H1 (cell line): Measurements from ENCODE around the gene OXNAD1. TPM values are rescaled to one million over a fixed set of nuclear protein-coding genes. Genes with fewer than 3 reads are reported as not detected.

Experiments
- CTCF ChIA-PET: fragments of 300-600 bp; sonication (Branson Sonifier 250); formaldehyde crosslinking; loops from one replicate; lab custom pipeline; 2021; ENCODE audit not compliant: partially characterized antibody; lab: Charles Lee
- POLR2A ChIA-PET: fragments of 300-600 bp; sonication (Branson Sonifier 250); formaldehyde crosslinking; loops from one replicate; lab custom pipeline; 2021; ENCODE audit warnings: inconsistent platforms; ENCODE audit not compliant: partially characterized antibody; lab: Charles Lee
- DNase-seq, 2 experiments: peaks; one replicate each; pipeline versions ENCODE4 v3.0.0 to v3.0.0-alpha.2; 2010 to 2022; ENCODE audit warnings: low spot score in 2 of 2, low read depth in 1 of 2, mixed read lengths in 1 of 2
- FAIRE-seq: peaks from 2 replicates; lab custom pipeline; 2011; peaks lifted over from hg19 to GRCh38; lab: Jason Lieb, UNC
- H2AFZ ChIP-seq: 2 replicates; pipeline ENCODE4 v1.8.1; 2012; ENCODE audit warnings: low read length, inconsistent platforms
- H2AK5ac ChIP-seq: 2 replicates; pipeline ENCODE4 v1.6.1; 2013; ENCODE audit warnings: low read depth, low read length
- H2BK120ac ChIP-seq: replicated peaks from 2 replicates; pipeline ENCODE3; 2013; ENCODE audit warnings: low read depth, low read length, inconsistent platforms
- H2BK12ac ChIP-seq: 2 replicates; pipeline ENCODE4 v1.6.1; 2013; ENCODE audit warnings: low read depth, low read length
- H2BK15ac ChIP-seq: 2 replicates; pipeline ENCODE4 v1.6.1; 2013; ENCODE audit warnings: low read length
- H2BK20ac ChIP-seq: 2 replicates; pipeline ENCODE4 v1.6.1; 2013; ENCODE audit warnings: low read length
- H2BK5ac ChIP-seq: 2 replicates; pipeline ENCODE4 v1.6.1; 2013; ENCODE audit warnings: low read depth, low read length
- H3K14ac ChIP-seq: 2 replicates; pipeline ENCODE4 v1.6.1; 2013; ENCODE audit warnings: inconsistent platforms; ENCODE audit not compliant: insufficient read length
- H3K18ac ChIP-seq: 2 replicates; pipeline ENCODE4 v1.6.1; 2013; ENCODE audit warnings: low read length; ENCODE audit errors: extremely low read depth
- H3K23ac ChIP-seq: 2 replicates; pipeline ENCODE4 v1.6.1; 2013; ENCODE audit warnings: inconsistent platforms; ENCODE audit not compliant: insufficient read length
- H3K23me2 ChIP-seq: 2 replicates; pipeline ENCODE4 v1.6.1; 2013; ENCODE audit warnings: low read depth, low read length
- H3K27ac ChIP-seq: 2 replicates; pipeline ENCODE4 v1.6.1; 2011; ENCODE audit warnings: low read depth, low read length, inconsistent platforms
- H3K27me3 ChIP-seq, 4 experiments: replicated peaks in 1 of 4; 1 replicate in 1 of 4; 2 replicates in 3 of 4; pipeline versions ENCODE4 v1.6.1 to v1.8.1; 2011 to 2013; ENCODE audit warnings: low read length in 3 of 4, mild to moderate bottlenecking in 3 of 4, inconsistent platforms in 2 of 4, mixed read lengths in 2 of 4, moderate library complexity in 1 of 4; ENCODE audit not compliant: control insufficient read depth in 3 of 4, insufficient read depth in 3 of 4; ENCODE audit errors: extremely low read depth in 1 of 4
- H3K36me3 ChIP-seq, 4 experiments: 2 replicates each; pipeline versions ENCODE4 v1.6.1 to v1.8.1; 2011 to 2013; ENCODE audit warnings: mild to moderate bottlenecking in 4 of 4, low read length in 3 of 4, moderate library complexity in 2 of 4, control low read depth in 1 of 4, inconsistent platforms in 1 of 4; ENCODE audit not compliant: insufficient read depth in 4 of 4, control insufficient read depth in 2 of 4
- H3K4ac ChIP-seq: replicated peaks from 2 replicates; pipeline ENCODE3; 2013; ENCODE audit warnings: low read length, low read depth, mixed read lengths, inconsistent platforms; ENCODE audit not compliant: insufficient read length
- H3K4me1 ChIP-seq, 4 experiments: replicated peaks in 1 of 4; 1 replicate in 1 of 4; 2 replicates in 3 of 4; pipeline versions ENCODE4 v1.6.1 to v1.8.1; 2011 to 2013; ENCODE audit warnings: low read length in 3 of 4, inconsistent platforms in 2 of 4, mixed read lengths in 1 of 4; ENCODE audit not compliant: insufficient read depth in 4 of 4, control insufficient read depth in 3 of 4
- H3K4me2 ChIP-seq, 2 experiments: 2 replicates each; pipeline versions ENCODE4 v1.6.1 to v1.8.1; 2011 to 2013; ENCODE audit warnings: low read depth in 2 of 2, low read length in 2 of 2, control low read depth in 1 of 2, inconsistent platforms in 1 of 2, mild to moderate bottlenecking in 1 of 2; ENCODE audit not compliant: insufficient read depth in 1 of 2
- H3K4me3 ChIP-seq, 4 experiments: fragments of 200-600, 300-600 bp in 1 of 4; sonication (generic), shearing (Covaris generic), sonication (Bioruptor Twin) in 1 of 4; 2 replicates each; pipeline versions ENCODE4 v1.5.1 to v1.8.1; 2011 to 2016; ENCODE audit warnings: low read length in 4 of 4, low read depth in 3 of 4, control low read depth in 2 of 4, inconsistent platforms in 2 of 4, mild to moderate bottlenecking in 2 of 4, mixed read lengths in 1 of 4, moderate library complexity in 1 of 4; ENCODE audit not compliant: insufficient read depth in 2 of 4; ENCODE audit errors: extremely low read depth in 1 of 4
- H3K56ac ChIP-seq: replicated peaks from 2 replicates; pipeline ENCODE3; 2013; ENCODE audit warnings: low read depth, mild to moderate bottlenecking, mixed read lengths, low read length, inconsistent platforms; ENCODE audit not compliant: insufficient read length
- H3K79me1 ChIP-seq: 2 replicates; pipeline ENCODE4 v1.6.1; 2013; ENCODE audit warnings: low read depth, low read length, control low read depth
- H3K79me2 ChIP-seq, 2 experiments: 2 replicates each; pipeline versions ENCODE4 v1.6.1 to v1.8.1; 2012 to 2013; ENCODE audit warnings: low read length in 2 of 2, mild to moderate bottlenecking in 2 of 2, inconsistent platforms in 1 of 2; ENCODE audit not compliant: insufficient read depth in 2 of 2, control insufficient read depth in 1 of 2
- H3K9ac ChIP-seq, 4 experiments: replicated peaks in 1 of 4; 1 replicate in 1 of 4; 2 replicates in 3 of 4; pipeline versions ENCODE4 v1.6.1 to v1.8.1; 2011 to 2013; ENCODE audit warnings: low read depth in 3 of 4, low read length in 3 of 4, control low read depth in 2 of 4, mild to moderate bottlenecking in 2 of 4, moderate library complexity in 2 of 4, inconsistent platforms in 1 of 4; ENCODE audit errors: extremely low read depth in 1 of 4
- H3K9me3 ChIP-seq, 2 experiments: 2 replicates each; pipeline versions ENCODE4 v1.6.1 to v1.8.1; 2012 to 2013; ENCODE audit warnings: mild to moderate bottlenecking in 2 of 2, moderate library complexity in 2 of 2, control low read depth in 1 of 2, inconsistent platforms in 1 of 2, low read depth in 1 of 2, low read length in 1 of 2, mixed read lengths in 1 of 2; ENCODE audit not compliant: insufficient read depth in 2 of 2
- H4K20me1 ChIP-seq, 2 experiments: replicated peaks in 1 of 2; 2 replicates each; pipeline versions ENCODE3 to v1.8.1; 2011 to 2013; ENCODE audit warnings: inconsistent platforms in 2 of 2, low read length in 2 of 2, mild to moderate bottlenecking in 1 of 2; ENCODE audit not compliant: insufficient read depth in 2 of 2, control insufficient read depth in 1 of 2
- H4K5ac ChIP-seq: 2 replicates; pipeline ENCODE4 v1.6.1; 2013; ENCODE audit warnings: low read length, low read depth, mixed read lengths, inconsistent platforms; ENCODE audit not compliant: insufficient read length
- H4K8ac ChIP-seq: 2 replicates; pipeline ENCODE4 v1.8.0; 2013; ENCODE audit warnings: mild to moderate bottlenecking, moderate library complexity, low read length, inconsistent platforms; ENCODE audit not compliant: insufficient read depth; ENCODE audit errors: extremely low read depth
- H4K91ac ChIP-seq: replicated peaks from 2 replicates; pipeline ENCODE3; 2013; ENCODE audit warnings: low read length, mixed read lengths, inconsistent platforms; ENCODE audit not compliant: insufficient read length
- SP1 ChIP-seq: IDR thresholded peaks from 2 replicates; pipeline ENCODE4 v1.6.1; 2011; ENCODE audit warnings: low read depth, low read length
- WGBS, 2 experiments: shearing (Covaris generic) in 1 of 2; methylation state at CpG; one replicate each; pipeline versions ENCODE4 v1.1.6 to v1.1.7; 2013 to 2015; ENCODE audit warnings: low lambda C conversion rate in 2 of 2, mixed read lengths in 2 of 2, inconsistent platforms in 1 of 2, low coverage in 1 of 2, missing lambda C conversion rate in 1 of 2; ENCODE audit not compliant: insufficient replicate concordance in 2 of 2, insufficient coverage in 1 of 2, insufficient read length in 1 of 2; ENCODE audit errors: extremely low coverage in 1 of 2, missing lambda C conversion rate in 1 of 2; 5-methylcytosine and 5-hydroxymethylcytosine counted together
- polyA plus RNA-seq, 7 experiments: library from polyadenylated mRNA; depleted of rRNA in 3 of 7; stranded (reverse) in 5 of 7; unstranded in 2 of 7; fragments of >200 nt in 5 of 7; fragments of 200-250 nt in 2 of 7; gene quantifications; 1 replicate in 5 of 7; 2 replicates in 1 of 7; 4 replicates in 1 of 7; pipeline versions ENCODE4 v1.2.1 to v1.2.3, GENCODE V29; 2011 to 2013; ENCODE audit warnings: missing spikeins in 2 of 7, mixed read lengths in 2 of 7
- total RNA-seq: library from RNA; stranded (reverse); fragmentation: NEBNext Ultra II Directional; extraction: Animal tissue kit (Norgen Biotek cat#: 25700); gene quantifications from 2 replicates; pipeline ENCODE4 v1.2.1, GENCODE V29; 2021
- TF ChIP-seq, protein P1 (sequence below), 3 experiments: IDR thresholded peaks; 1 replicate in 2 of 3; 2 replicates in 1 of 3; pipeline versions ENCODE4 v1.5.1 to v1.6.1; 2011; ENCODE audit warnings: low read length in 3 of 3, mild to moderate bottlenecking in 3 of 3, inconsistent platforms in 2 of 3, low read depth in 1 of 3, moderate library complexity in 1 of 3; ENCODE audit not compliant: insufficient read depth in 1 of 3; ENCODE audit errors: control extremely low read depth in 1 of 3

Gene OXNAD1
- total and polyA plus RNA-seq, 2 of the 8 experiments (the other 6 are each of a cell fraction or from before 2014, with no cell fraction given), result 14.9 to 24.8 TPM

DNA sequence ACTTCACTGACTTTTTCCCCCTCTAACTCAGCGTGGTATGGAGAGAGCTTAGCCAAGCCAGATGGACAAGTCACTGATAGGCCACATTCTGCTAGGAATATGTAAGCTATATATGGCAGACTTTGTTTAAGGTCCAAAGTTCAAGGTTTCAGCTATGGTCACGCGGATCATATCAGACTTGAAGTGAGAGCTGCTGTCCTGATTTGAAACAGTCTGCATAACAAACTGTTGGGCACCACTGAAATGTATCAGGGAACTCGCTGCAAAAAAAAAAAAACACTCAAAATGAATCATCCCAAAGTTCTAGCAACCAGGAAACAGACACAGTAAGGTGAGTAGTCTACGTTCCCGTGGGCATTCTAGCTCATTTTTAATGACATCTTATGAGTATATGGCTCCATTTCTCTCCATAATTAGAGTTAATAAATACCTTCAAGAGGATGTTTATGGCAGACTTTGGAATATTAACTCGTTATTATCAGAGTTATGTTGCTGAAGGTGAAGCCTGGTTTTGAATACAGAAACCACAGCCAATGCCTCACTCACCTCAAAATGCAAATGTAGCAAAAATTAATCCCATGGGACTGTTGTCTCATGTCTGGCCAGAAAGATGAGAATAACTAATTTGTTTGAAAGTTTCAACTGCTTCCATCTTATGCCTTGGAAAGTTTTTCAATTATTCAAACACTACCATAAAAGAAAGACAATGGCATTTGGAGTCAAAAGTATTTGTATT lies 12.6 kb upstream of the OXNAD1 start:
- Histone ChIP-seq H4K8ac (no peak overlapping the region), H3K4me2 (no peak overlapping the region), H2BK12ac (no peak overlapping the region), H3K23me2 (no peaks in the 10 kb centered on the region), H2BK15ac (no peak overlapping the region), H3K27me3 (no peaks in the 10 kb centered on the region), H2AK5ac (no peak overlapping the region), H4K91ac (no peak overlapping the region), H3K27ac (no peak overlapping the region), H4K20me1 (no peaks in the 10 kb centered on the region), H3K36me3 (no peaks in the 10 kb centered on the region), H3K18ac (no peak overlapping the region), H3K79me1 (no peaks in the 10 kb centered on the region), H3K14ac (no peak overlapping the region), H3K23ac (no peak overlapping the region), H3K4ac (no peak overlapping the region), H2BK20ac (no peak overlapping the region), H2AFZ (no peak overlapping the region), H2BK120ac (no peak overlapping the region), H3K56ac (no peak overlapping the region), H3K79me2 (no peaks in the 10 kb centered on the region), H3K4me3 (no peak overlapping the region), H4K5ac (no peak overlapping the region), H3K9me3 (no peaks in the 10 kb centered on the region), H3K9ac (no peak overlapping the region), H2BK5ac (no peak overlapping the region), H3K4me1 (0 out of 7 replicates have a peak, but pooled peaks cover 0 to 4% (median 0%) of the 10 kb centered on the region in 4 experiments)
- CTCF ChIA-PET, result interaction anchor here (1.5 to 2.8 kb wide), 3 partner anchors 10 to 63 kb away, joined by 6 to 13 read pairs (median 6); no protein-coding TSS in a partner anchor
- WGBS, 2 experiments, result 91% methylated on average over 7 of the region's 7 CpGs; no CpG with 5 or more reads in 1 of the 2 experiments
- POLR2A ChIA-PET, result no interaction called here
- no peak for FAIRE-seq
- DNase-seq, result no peak
- TF ChIP-seq, protein P1, sequence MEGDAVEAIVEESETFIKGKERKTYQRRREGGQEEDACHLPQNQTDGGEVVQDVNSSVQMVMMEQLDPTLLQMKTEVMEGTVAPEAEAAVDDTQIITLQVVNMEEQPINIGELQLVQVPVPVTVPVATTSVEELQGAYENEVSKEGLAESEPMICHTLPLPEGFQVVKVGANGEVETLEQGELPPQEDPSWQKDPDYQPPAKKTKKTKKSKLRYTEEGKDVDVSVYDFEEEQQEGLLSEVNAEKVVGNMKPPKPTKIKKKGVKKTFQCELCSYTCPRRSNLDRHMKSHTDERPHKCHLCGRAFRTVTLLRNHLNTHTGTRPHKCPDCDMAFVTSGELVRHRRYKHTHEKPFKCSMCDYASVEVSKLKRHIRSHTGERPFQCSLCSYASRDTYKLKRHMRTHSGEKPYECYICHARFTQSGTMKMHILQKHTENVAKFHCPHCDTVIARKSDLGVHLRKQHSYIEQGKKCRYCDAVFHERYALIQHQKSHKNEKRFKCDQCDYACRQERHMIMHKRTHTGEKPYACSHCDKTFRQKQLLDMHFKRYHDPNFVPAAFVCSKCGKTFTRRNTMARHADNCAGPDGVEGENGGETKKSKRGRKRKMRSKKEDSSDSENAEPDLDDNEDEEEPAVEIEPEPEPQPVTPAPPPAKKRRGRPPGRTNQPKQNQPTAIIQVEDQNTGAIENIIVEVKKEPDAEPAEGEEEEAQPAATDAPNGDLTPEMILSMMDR (IDR thresholded peaks at IDR 0.05; ENCODE audit: control extremely low read depth in 1 of 3, insufficient read depth in 1 of 3, low read depth in 1 of 3, low read length in 3 of 3), result no peak
- no peak for TF ChIP-seq SP1
